Transverse colon (tissue), 4 donors: ENCODE measurements around the gene RAD23A. TPM values are rescaled to one million over a fixed set of nuclear protein-coding genes. Genes with fewer than 3 reads are reported as not detected.
A peak's percentile ranks its signal among the peaks of the same experiment; 100 is the strongest.

Experiments
- DNase-seq: peaks from one replicate; pipeline ENCODE4 v3.0.0-alpha.2; 2019
- H3K27ac ChIP-seq, 4 donors: fragments of 200-600 bp; sonication (generic); 2 replicates each; pipeline ENCODE4 v1.5.1; 2016 to 2018; ENCODE audit warnings: inconsistent platforms in 4 of 4
- H3K27me3 ChIP-seq: fragments of 200-600 bp; sonication (generic); 2 replicates; pipeline ENCODE4 v1.5.1; 2017; ENCODE audit warnings: inconsistent platforms
- H3K36me3 ChIP-seq, 4 donors: fragments of 200-600 bp; sonication (generic); 2 replicates each; pipeline ENCODE4 v1.5.1; 2017 to 2019; ENCODE audit warnings: inconsistent platforms in 4 of 4
- H3K4me1 ChIP-seq, 4 donors: fragments of 200-600 bp; sonication (generic); 2 replicates each; pipeline ENCODE4 v1.5.1; 2017 to 2020; ENCODE audit warnings: inconsistent platforms in 4 of 4
- H3K4me3 ChIP-seq, 4 donors: fragments of 200-600 bp; sonication (generic); 1 replicate in 1 of 4; 2 replicates in 3 of 4; pipeline versions ENCODE4 v1.5.1 to v1.6.1; 2017 to 2019; ENCODE audit warnings: inconsistent platforms in 4 of 4
- H3K9me3 ChIP-seq, 2 donors: fragments of 200-600 bp; sonication (generic); 2 replicates each; pipeline ENCODE4 v1.5.1; 2017 to 2019; ENCODE audit warnings: inconsistent platforms in 2 of 2
- EP300 ChIP-seq: sonication (generic); formaldehyde crosslinking; IDR thresholded peaks from one replicate; pipeline ENCODE4 v1.6.1; 2017; ENCODE audit warnings: antibody characterized with exemption, low read depth
- POLR2A ChIP-seq: fragments of 450-650 bp; IDR thresholded peaks from one replicate; pipeline ENCODE4 v1.6.1; 2016; ENCODE audit warnings: antibody characterized with exemption, mild to moderate bottlenecking, moderate library complexity
- POLR2AphosphoS5 ChIP-seq, 3 donors: sonication (generic); formaldehyde crosslinking; IDR thresholded peaks; one replicate each; pipeline ENCODE4 v1.6.1; 2016; ENCODE audit warnings: antibody characterized with exemption in 3 of 3
- WGBS, 2 donors: methylation state at CpG; one replicate each; pipeline ENCODE4 v1.1.5; 2018; ENCODE audit warnings: low coverage in 1 of 2; 5-methylcytosine and 5-hydroxymethylcytosine counted together
- in situ Hi-C, 4 donors: fragments of 200-750 bp; cut with MboI; loops; one replicate each; pipeline versions ENCODE4 v1.15.0 to v1.15.1; 2017; ENCODE audit warnings: low sequenced_read_pairs in 3 of 4, low pct_ligation_motif_present in 1 of 4, low pct_unique_long_range_greater_than_20kb in 1 of 4
- intact Hi-C: fragments of 100-400 bp; cut with DNase I; formaldehyde crosslinking; loops from one replicate; pipeline ENCODE4 v1.15.1; 2023; ENCODE audit warnings: low total_unique reads
- total RNA-seq, 4 donors: library from RNA; depleted of rRNA; stranded (reverse); fragments of >200 nt; gene quantifications; one replicate each; pipeline ENCODE4 v1.1.0, GENCODE V29; 2016
- TF ChIP-seq, protein P1 (sequence below), 5 experiments: fragments of 200-600 bp in 3 of 5; fragments of 450-650 bp in 2 of 5; sonication (generic) in 3 of 5; IDR thresholded peaks; 1 replicate in 2 of 5; 2 replicates in 3 of 5; pipeline ENCODE4 v1.5.1; 2016 to 2017; ENCODE audit warnings: antibody characterized with exemption in 5 of 5, inconsistent platforms in 3 of 5, mild to moderate bottlenecking in 2 of 5, moderate library complexity in 1 of 5

RAD23A gene
- total RNA-seq, 4 donors from 2014 or later: 57.9 to 87.9 (median 75.9) TPM

- 94% methylated on average over 14 of the region's 14 CpGs; no CpG with 5 or more reads in 1 of the 2 donors for WGBS, 2 donors
- no peak overlapping the region for H3K4me3 ChIP-seq
- H3K4me1 ChIP-seq: peaks cover 10 to 19% (median 13%) of the 10 kb centered on the region in 4 donors
- intact Hi-C loops: no loop called here
- H3K36me3 ChIP-seq: peaks cover 0 to 11% (median 6%) of the 10 kb centered on the region in 4 donors
- no peaks in the 10 kb centered on the region for H3K27me3 ChIP-seq
- H3K27ac ChIP-seq: no peak overlapping the region
- no peak for DNase-seq
- TF ChIP-seq, protein P1, sequence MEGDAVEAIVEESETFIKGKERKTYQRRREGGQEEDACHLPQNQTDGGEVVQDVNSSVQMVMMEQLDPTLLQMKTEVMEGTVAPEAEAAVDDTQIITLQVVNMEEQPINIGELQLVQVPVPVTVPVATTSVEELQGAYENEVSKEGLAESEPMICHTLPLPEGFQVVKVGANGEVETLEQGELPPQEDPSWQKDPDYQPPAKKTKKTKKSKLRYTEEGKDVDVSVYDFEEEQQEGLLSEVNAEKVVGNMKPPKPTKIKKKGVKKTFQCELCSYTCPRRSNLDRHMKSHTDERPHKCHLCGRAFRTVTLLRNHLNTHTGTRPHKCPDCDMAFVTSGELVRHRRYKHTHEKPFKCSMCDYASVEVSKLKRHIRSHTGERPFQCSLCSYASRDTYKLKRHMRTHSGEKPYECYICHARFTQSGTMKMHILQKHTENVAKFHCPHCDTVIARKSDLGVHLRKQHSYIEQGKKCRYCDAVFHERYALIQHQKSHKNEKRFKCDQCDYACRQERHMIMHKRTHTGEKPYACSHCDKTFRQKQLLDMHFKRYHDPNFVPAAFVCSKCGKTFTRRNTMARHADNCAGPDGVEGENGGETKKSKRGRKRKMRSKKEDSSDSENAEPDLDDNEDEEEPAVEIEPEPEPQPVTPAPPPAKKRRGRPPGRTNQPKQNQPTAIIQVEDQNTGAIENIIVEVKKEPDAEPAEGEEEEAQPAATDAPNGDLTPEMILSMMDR (IDR thresholded peaks at IDR 0.05): no peak
- no peak for TF ChIP-seq POLR2AphosphoS5 (IDR thresholded peaks at IDR 0.05)
- TF ChIP-seq POLR2A: no peak
- no peak for TF ChIP-seq EP300
- in situ Hi-C loops: no loop called here
- no peaks in the 10 kb centered on the region for H3K9me3 ChIP-seq
These were observed 27.4 kb upstream of the RAD23A start for GRCh38 chr19:12918253-12918652.

DNA sequence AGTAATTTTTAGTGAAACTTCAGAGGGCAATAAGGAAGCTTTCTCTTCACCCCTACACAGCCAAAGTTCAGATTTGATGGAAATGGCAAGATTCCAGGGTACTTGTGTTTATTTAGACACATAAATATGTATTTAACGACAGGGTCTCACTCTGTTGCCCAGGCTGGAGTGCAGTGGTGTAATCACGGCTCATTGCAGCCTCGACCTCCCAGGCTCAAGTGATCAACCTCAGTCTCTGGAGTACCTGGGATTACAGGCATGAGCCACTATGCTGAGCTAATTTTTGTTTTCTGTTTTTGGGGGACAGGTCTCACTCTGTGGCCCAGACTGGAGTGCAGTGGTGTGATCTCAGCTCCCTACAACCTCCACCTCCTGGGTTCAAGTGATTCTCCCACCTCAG, 24.6 kb upstream of the RAD23A start:
- peaks cover 0 to 8% (median 7%) of the 10 kb centered on the region in 4 donors for H3K4me1 ChIP-seq
- in situ Hi-C loops: no loop called here
- WGBS, 2 donors: 25% methylated on average over 3 of the region's 3 CpGs; no CpG with 5 or more reads in 1 of the 2 donors
- DNase-seq: no peak
- no peak overlapping the region for H3K4me3 ChIP-seq
- intact Hi-C loops: no loop called here
- TF ChIP-seq POLR2A: no peak
- no peak for TF ChIP-seq POLR2AphosphoS5 (IDR thresholded peaks at IDR 0.05)
- no peaks in the 10 kb centered on the region for H3K27me3 ChIP-seq
- H3K9me3 ChIP-seq: no peaks in the 10 kb centered on the region
- H3K36me3 ChIP-seq: peaks cover 0 to 33% (median 18%) of the 10 kb centered on the region in 4 donors
- H3K27ac ChIP-seq: peak overlapping the region in 1 of 4 donors; percentile 6

GRCh38 chr19:12922959-12923358, 22.7 kb upstream of the RAD23A start:
- Histone ChIP-seq H3K4me1 (peaks cover 0 to 8% (median 7%) of the 10 kb centered on the region in 4 donors), H3K4me3 (no peak overlapping the region), H3K27ac (no peak overlapping the region), H3K36me3 (peaks cover 0 to 47% (median 23%) of the 10 kb centered on the region in 4 donors), H3K9me3 (no peaks in the 10 kb centered on the region), H3K27me3 (no peaks in the 10 kb centered on the region)
- in situ Hi-C loops: no loop called here
- 96% methylated on average over 3 to 4 of the region's 4 CpGs for WGBS, 2 donors
- intact Hi-C loops: no loop called here
- TF ChIP-seq POLR2AphosphoS5 (IDR thresholded peaks at IDR 0.05) (no peak), EP300 (no peak), POLR2A (no peak)
- TF ChIP-seq, protein P1 (IDR thresholded peaks at IDR 0.05): no peak
- DNase-seq: no peak

DNA sequence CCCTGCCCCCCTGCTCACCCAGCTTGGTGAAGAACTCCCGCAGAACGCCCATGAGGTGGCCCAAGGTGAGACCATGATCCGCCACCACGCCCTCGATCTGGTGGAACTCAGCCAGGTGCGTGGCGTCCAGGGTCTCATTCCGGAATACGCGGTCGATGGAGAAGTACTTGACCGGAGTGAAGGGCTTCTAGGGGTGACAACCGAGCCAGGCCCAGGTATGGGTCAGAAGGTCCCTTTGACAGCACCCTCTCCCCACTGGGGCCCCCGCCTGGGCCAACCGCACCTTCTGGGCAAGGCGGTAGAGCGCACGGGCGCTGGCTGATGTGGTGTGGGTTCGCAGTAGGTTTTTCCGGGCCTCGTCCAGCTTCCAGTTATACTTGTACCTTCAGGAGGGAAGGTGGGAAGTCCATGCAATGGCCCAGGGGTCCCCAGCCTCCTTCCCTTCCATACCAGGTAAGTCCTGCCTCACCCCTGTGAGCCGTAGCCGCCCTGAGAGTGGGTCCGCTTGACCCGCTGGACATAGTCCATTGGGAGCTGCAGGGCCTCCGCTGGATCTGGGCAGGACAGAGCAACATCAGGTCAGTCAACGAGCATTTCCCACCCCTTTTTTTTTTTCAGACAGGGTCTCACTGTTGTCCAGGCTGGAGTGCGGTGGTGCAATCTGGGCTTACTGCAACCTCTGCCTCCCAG, 20.9 kb upstream of the RAD23A start:
- Histone ChIP-seq H3K4me3 (no peak overlapping the region), H3K4me1 (peaks cover 0 to 3% (median 0%) of the 10 kb centered on the region in 4 donors), H3K9me3 (no peaks in the 10 kb centered on the region), H3K27ac (no peak overlapping the region), H3K27me3 (no peaks in the 10 kb centered on the region), H3K36me3 (peaks cover 0 to 63% (median 26%) of the 10 kb centered on the region in 4 donors)
- intact Hi-C loops: no loop called here
- in situ Hi-C loops: no loop called here
- TF ChIP-seq, protein P1 (IDR thresholded peaks at IDR 0.05): no peak
- TF ChIP-seq POLR2AphosphoS5 (IDR thresholded peaks at IDR 0.05) (no peak), EP300 (no peak), POLR2A (no peak)
- DNase-seq: no peak
- WGBS, 2 donors: 96 to 100% methylated on average over 1 to 29 of the region's 29 CpGs
